HepG2 (cell line): ENCODE measurements around the gene CPE.

Source experiments
- CTCF ChIP-seq: sonication (generic); formaldehyde crosslinking; IDR thresholded peaks from 2 replicates; pipeline ENCODE4 v1.5.0; 2020; ENCODE audit warnings: mild to moderate bottlenecking, missing genetic modification reagents, moderate library complexity
- HNRNPUL1 ChIP-seq: fragments of 200-400 bp; formaldehyde crosslinking; IDR thresholded peaks from 2 replicates; pipeline ENCODE4 v1.6.1; 2017; ENCODE audit warnings: low read depth, mild to moderate bottlenecking, low read length, moderate library complexity
- MAFF ChIP-seq: IDR thresholded peaks from 2 replicates; pipeline ENCODE4 v1.6.1; 2011; ENCODE audit warnings: low read depth, low read length, improper control_type of control experiment
- POLR2G ChIP-seq: fragments of 200-400 bp; formaldehyde crosslinking; IDR thresholded peaks from 2 replicates; pipeline ENCODE4 v1.6.1; 2018; ENCODE audit warnings: mild to moderate bottlenecking, low read depth, low read length, moderate library complexity
- SP140L ChIP-seq: sonication (generic); formaldehyde crosslinking; IDR thresholded peaks from 2 replicates; pipeline ENCODE4 v1.4.0; 2020; ENCODE audit warnings: missing genetic modification reagents, borderline replicate concordance
- TBP ChIP-seq: sonication (generic); formaldehyde crosslinking; IDR thresholded peaks from 2 replicates; pipeline ENCODE4 v1.5.0; 2020; ENCODE audit warnings: missing genetic modification reagents
- ZC3H4 ChIP-seq: sonication (generic); formaldehyde crosslinking; IDR thresholded peaks from 2 replicates; pipeline ENCODE4 v1.4.0; 2020; ENCODE audit warnings: missing genetic modification reagents, borderline replicate concordance
- ZNF607 ChIP-seq: sonication (generic); formaldehyde crosslinking; IDR thresholded peaks from 2 replicates; pipeline ENCODE4 v1.5.1; 2020; ENCODE audit warnings: missing genetic modification reagents, mild to moderate bottlenecking, borderline replicate concordance

- TF ChIP-seq MAFF = no peak
- no peak for TF ChIP-seq CTCF (CRISPR knock-in tag)
- no peak for TF ChIP-seq ZNF607
- no peak for TF ChIP-seq POLR2G
- TF ChIP-seq HNRNPUL1 = no peak
- no peak for TF ChIP-seq TBP
- TF ChIP-seq SP140L (CRISPR knock-in tag) = no peak
- TF ChIP-seq ZC3H4 (CRISPR knock-in tag) = no peak
Measured at GRCh38 chr4:165461159-165461821, 82.5 kb downstream of the CPE start.
